Measurements from ENCODE around the gene TNRC6C.

Gene TNRC6C

DNA sequence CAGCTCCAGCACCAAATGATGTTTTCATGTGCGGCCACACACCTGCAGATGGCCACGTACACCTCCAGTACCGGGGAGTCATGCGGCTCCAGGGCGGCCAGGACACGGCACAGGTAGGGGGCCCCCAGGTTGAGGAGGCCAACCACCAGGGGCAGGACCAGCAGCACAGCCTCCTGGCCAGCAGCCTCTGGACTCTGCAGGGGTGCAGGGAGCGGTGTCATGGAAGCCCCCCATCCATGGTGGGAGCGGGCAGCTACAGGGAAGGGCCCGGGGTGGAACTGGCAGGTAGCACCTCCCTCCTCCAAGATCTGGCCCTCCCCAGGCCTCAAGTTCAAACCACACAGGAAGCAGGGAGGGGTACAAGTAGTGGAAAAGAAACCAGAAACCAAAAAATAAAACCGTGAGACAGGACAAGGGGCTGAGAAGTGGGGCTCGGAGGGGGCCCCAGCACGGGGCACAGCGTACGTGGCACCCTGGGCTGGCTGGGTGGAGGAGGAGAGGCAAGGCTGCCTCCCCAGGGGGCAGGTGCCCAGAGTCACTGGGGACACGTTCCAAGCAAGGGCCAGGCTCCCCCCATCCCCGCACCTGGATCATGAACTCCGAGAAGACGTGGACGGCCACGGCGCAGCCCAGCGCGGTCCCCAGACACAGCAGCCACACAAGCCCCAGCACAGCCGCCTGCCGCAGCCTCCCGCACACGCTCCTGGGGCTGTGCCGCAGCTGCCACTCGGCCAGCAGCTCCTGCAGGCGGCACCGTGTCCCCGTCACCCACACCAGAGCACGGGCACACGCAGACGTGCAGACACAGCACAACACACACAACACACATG lies 162.7 kb downstream of the TNRC6C start:
- no peak for TF ChIP-seq POLR2A (IDR thresholded peaks at IDR 0.05; ENCODE audit: low read length)
- DNase-seq: no peak

DNA sequence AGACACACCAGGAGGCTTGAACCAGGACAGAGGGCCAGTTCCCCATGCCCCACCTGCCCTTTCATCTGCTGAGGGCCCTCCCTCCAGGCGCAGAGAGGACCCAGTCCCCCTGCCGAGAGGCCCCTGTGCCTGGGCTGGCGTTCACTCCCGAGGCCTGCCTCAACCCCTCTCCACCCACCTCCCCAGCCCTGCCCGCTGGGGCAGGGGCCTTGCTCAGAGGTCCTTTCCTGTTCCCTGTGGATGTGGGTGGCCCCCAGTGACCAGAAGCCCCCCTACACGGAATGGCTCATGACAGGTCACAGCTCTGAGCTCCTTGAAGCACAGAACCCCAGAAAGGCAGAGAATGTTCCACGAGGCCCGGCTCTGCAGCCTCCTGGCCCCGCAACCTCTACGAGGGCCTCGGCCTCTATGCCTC lies 163.3 kb downstream of the TNRC6C start:
- DNase-seq: no peak
- TF ChIP-seq GATA1 (IDR thresholded peaks at IDR 0.05; ENCODE audit: low read depth, low read length) (no peak), POLR2A (IDR thresholded peaks at IDR 0.05; ENCODE audit: low read length) (no peak)

GRCh38 chr17:78122216-78122930 lies 163.9 kb downstream of the TNRC6C start:
- TF ChIP-seq GATA1 (IDR thresholded peaks at IDR 0.05; ENCODE audit: low read depth, low read length): no peak
- TF ChIP-seq POLR2A (IDR thresholded peaks at IDR 0.05; ENCODE audit: low read length): no peak

GRCh38 chr17:78122931-78123249 lies 164.4 kb downstream of the TNRC6C start:
- DNase-seq: no peak
- TF ChIP-seq POLR2A (IDR thresholded peaks at IDR 0.05; ENCODE audit: low read length): no peak
- no peak for TF ChIP-seq GATA1 (IDR thresholded peaks at IDR 0.05; ENCODE audit: low read depth, low read length)

More at GRCh38 chr17:78122216-78122930, 163.9 kb downstream of the TNRC6C start:
- no peak for DNase-seq

- TF ChIP-seq POLR2A (IDR thresholded peaks at IDR 0.05; ENCODE audit: low read length) (no peak), GATA1 (IDR thresholded peaks at IDR 0.05; ENCODE audit: low read depth, low read length) (no peak)
- no peak for DNase-seq
Observed at GRCh38 chr17:78123258-78123929, 164.9 kb downstream of the TNRC6C start.

- no peak for TF ChIP-seq POLR2A (IDR thresholded peaks at IDR 0.05; ENCODE audit: low read length)
- peak; percentile 60 to 61 for DNase-seq
Observed at GRCh38 chr17:78124081-78124835, 165.8 kb downstream of the TNRC6C start.

- TF ChIP-seq GATA1 (IDR thresholded peaks at IDR 0.05; ENCODE audit: low read depth, low read length) (no peak), POLR2A (IDR thresholded peaks at IDR 0.05; ENCODE audit: low read length) (no peak)
Observed at GRCh38 chr17:78124836-78125137, 166.3 kb downstream of the TNRC6C start.

DNA sequence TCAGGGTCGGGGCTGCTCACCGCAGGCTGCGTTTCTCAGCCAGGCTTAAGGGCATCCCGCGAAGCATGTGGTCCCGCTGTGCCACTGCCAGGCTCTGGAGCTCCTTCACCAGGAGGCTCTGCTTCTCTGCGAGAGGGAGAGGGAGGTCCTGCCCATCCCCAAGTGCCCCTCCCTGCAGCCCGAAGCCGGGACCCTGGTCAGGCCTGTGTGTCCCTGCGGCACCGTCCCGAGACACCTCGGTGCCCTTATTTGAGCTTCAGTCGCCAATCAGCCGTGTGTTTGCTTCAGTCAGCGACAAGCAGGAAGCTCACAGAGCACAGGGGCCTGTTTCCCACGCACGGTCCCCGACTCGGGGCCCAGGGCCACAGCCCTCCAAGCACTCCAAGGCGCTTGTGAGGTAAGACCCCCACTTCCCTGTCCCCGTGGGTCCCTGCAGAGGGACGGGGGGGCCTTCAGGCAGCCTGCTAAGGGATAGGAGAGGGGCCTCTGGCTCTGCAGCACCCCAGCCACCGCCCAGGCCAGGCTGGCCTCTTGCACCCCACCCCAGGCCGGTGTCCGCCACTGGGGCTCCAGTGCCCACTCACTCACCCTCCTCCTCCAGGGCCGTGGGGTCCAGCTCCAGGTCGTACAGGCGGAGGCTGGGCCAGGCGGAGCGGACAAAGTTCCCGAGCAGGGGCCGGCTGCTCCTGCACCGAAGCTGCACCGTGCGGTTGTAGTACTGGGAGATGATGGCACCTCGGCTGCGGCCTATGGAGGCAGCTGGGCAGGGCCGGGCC lies 166.8 kb downstream of the TNRC6C start:
- DNase-seq: no peak
- no peak for TF ChIP-seq GATA1 (IDR thresholded peaks at IDR 0.05; ENCODE audit: low read depth, low read length)
- no peak for TF ChIP-seq POLR2A (IDR thresholded peaks at IDR 0.05; ENCODE audit: low read length)

More at GRCh38 chr17:78124836-78125137, 166.3 kb downstream of the TNRC6C start:
- no peak for DNase-seq

DNA sequence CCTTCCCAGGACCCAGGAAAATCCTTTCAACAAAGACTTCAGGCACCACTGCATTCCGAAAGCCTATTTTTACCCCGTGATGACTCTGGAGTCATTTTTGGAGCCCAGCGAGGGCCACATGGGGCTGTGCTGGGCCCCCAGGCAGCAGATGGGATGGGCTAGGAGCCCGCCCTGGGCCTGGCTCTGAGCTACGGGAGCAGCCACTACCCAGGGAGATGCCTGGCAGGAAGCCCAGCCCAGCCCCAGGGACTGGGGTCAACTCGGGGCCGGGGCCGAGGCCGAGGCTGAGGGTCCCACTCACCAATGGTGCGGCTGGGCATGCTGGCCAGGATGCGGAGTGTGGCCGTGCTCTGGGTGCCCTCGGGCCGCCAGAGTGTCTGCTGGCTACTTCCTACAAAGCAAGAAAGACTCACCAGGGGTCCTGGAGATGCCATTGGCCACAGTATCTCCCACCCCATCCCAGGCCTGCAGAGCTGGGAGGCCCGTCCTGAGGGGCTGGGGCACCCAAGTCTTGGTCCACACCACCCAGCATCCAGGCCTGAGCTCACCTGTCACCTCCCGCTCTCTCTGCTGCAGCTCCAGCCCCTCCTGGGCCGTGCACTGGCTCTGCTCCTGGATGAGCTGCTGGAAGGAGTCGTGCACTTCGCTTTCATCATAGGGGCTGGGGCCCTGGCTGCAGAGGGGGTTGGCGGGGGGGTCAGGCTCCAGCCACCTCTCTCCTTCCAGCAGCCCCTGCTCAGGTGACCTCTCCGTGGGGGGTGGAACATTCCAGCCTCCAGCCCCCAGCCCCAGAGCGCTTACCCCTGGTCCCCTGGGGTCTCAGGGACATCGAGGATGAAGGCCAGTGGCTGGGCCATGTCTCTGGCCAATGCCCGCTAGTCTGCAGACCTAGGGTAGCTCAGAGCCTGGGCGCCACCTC lies 167.7 kb downstream of the TNRC6C start:
- TF ChIP-seq POLR2A (IDR thresholded peaks at IDR 0.05; ENCODE audit: low read length) (no peak), GATA1 (IDR thresholded peaks at IDR 0.05; ENCODE audit: low read depth, low read length) (no peak)
- DNase-seq: no peak

GRCh38 chr17:78126895-78127238 lies 168.4 kb downstream of the TNRC6C start:
- TF ChIP-seq POLR2A (IDR thresholded peaks at IDR 0.05; ENCODE audit: low read length) (no peak), GATA1 (IDR thresholded peaks at IDR 0.05; ENCODE audit: low read depth, low read length) (no peak)
- DNase-seq: no peak

GRCh38 chr17:78127239-78127887 lies 168.9 kb downstream of the TNRC6C start:
- TF ChIP-seq POLR2A (IDR thresholded peaks at IDR 0.05; ENCODE audit: low read length): peak; percentile 40
- TF ChIP-seq GATA1 (IDR thresholded peaks at IDR 0.05; ENCODE audit: low read depth, low read length): no peak
- DNase-seq: peak; percentile 60 to 66

Data from erythroblast (primary cell).